ENCODE measurements around the gene SCLT1. TPM values are rescaled to one million over a fixed set of nuclear protein-coding genes. Genes with fewer than 3 reads are reported as not detected.

SCLT1 gene
- total and polyA plus RNA-seq, 2 of the 8 experiments (the other 6 are each of a cell fraction or from before 2014, with no cell fraction given), result 4.8 to 13.1 TPM

GRCh38 chr4:129136433-129136832, 43.1 kb upstream of the SCLT1 start:
- TF ChIP-seq, protein P1, sequence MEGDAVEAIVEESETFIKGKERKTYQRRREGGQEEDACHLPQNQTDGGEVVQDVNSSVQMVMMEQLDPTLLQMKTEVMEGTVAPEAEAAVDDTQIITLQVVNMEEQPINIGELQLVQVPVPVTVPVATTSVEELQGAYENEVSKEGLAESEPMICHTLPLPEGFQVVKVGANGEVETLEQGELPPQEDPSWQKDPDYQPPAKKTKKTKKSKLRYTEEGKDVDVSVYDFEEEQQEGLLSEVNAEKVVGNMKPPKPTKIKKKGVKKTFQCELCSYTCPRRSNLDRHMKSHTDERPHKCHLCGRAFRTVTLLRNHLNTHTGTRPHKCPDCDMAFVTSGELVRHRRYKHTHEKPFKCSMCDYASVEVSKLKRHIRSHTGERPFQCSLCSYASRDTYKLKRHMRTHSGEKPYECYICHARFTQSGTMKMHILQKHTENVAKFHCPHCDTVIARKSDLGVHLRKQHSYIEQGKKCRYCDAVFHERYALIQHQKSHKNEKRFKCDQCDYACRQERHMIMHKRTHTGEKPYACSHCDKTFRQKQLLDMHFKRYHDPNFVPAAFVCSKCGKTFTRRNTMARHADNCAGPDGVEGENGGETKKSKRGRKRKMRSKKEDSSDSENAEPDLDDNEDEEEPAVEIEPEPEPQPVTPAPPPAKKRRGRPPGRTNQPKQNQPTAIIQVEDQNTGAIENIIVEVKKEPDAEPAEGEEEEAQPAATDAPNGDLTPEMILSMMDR (IDR thresholded peaks at IDR 0.05; ENCODE audit: control extremely low read depth in 1 of 3, insufficient read depth in 1 of 3, low read depth in 1 of 3, low read length in 3 of 3), result no peak
- no peak for TF ChIP-seq CREB1 (IDR thresholded peaks at IDR 0.05)
- no peak for TF ChIP-seq ASH2L (IDR thresholded peaks at IDR 0.05; ENCODE audit: low read length)
- no peak for TF ChIP-seq MAX (IDR thresholded peaks at IDR 0.05)
- TF ChIP-seq PHF8 (conservative IDR thresholded peaks at IDR 0.05; ENCODE audit: low read depth, low read length), result no peak
- no peak for TF ChIP-seq CBX8 (IDR thresholded peaks at IDR 0.05; ENCODE audit: borderline replicate concordance, low read depth, low read length)
- no peak for TF ChIP-seq CHD2 (IDR thresholded peaks at IDR 0.05; ENCODE audit: low read length)
- H2BK20ac ChIP-seq (ENCODE audit: low read length), result no peak overlapping the region
- no peak overlapping the region for H3K4me2 ChIP-seq (ENCODE audit: insufficient read depth in 1 of 2, low read depth in 2 of 2, low read length in 2 of 2)
- no peak overlapping the region for H4K8ac ChIP-seq (ENCODE audit: extremely low read depth, insufficient read depth, low read length)
- peaks cover 0 to 3% of the 10 kb centered on the region in 2 experiments; a peak in 1 of 4 replicates for H3K9me3 ChIP-seq (ENCODE audit: insufficient read depth in 2 of 2, low read depth in 1 of 2, low read length in 1 of 2)
- no peak for FAIRE-seq
- 94% methylated on average over 8 of the region's 8 CpGs; no CpG with 5 or more reads in 1 of the 2 experiments for WGBS, 2 experiments (ENCODE audit: extremely low coverage in 1 of 2, insufficient coverage in 1 of 2, insufficient read length in 1 of 2, insufficient replicate concordance in 2 of 2, low coverage in 1 of 2, low lambda C conversion rate in 2 of 2, missing lambda C conversion rate in 1 of 2)
- POLR2A ChIA-PET (ENCODE audit: partially characterized antibody), result no interaction called here
- H3K23me2 ChIP-seq (ENCODE audit: low read depth, low read length), result no peaks in the 10 kb centered on the region
- H2BK120ac ChIP-seq (replicated peaks; ENCODE audit: low read depth, low read length), result no peak overlapping the region
- no peak overlapping the region for H3K9ac ChIP-seq (replicated peaks in 1 of 4; ENCODE audit: extremely low read depth in 1 of 4, low read depth in 3 of 4, low read length in 3 of 4)
- no peaks in the 10 kb centered on the region for H3K27me3 ChIP-seq (replicated peaks in 1 of 4; ENCODE audit: control insufficient read depth in 3 of 4, extremely low read depth in 1 of 4, insufficient read depth in 3 of 4, low read length in 3 of 4)
- H3K18ac ChIP-seq (ENCODE audit: extremely low read depth, low read length), result no peak overlapping the region
- H3K4ac ChIP-seq (replicated peaks; ENCODE audit: insufficient read length, low read depth, low read length), result no peak overlapping the region
- H4K20me1 ChIP-seq (replicated peaks in 1 of 2; ENCODE audit: control insufficient read depth in 1 of 2, insufficient read depth in 2 of 2, low read length in 2 of 2), result no peaks in the 10 kb centered on the region
- H3K4me1 ChIP-seq (replicated peaks in 1 of 4; ENCODE audit: control insufficient read depth in 3 of 4, insufficient read depth in 4 of 4, low read length in 3 of 4), result no peaks in the 10 kb centered on the region
- no peak overlapping the region for H3K27ac ChIP-seq (ENCODE audit: low read depth, low read length)
- no peak overlapping the region for H2AK5ac ChIP-seq (ENCODE audit: low read depth, low read length)
- no peak overlapping the region for H2BK12ac ChIP-seq (ENCODE audit: low read depth, low read length)
- no peak overlapping the region for H4K5ac ChIP-seq (ENCODE audit: insufficient read length, low read depth, low read length)
- no peak overlapping the region for H3K4me3 ChIP-seq (ENCODE audit: extremely low read depth in 1 of 4, insufficient read depth in 2 of 4, low read depth in 3 of 4, low read length in 4 of 4)
- no peak overlapping the region; the same call in 1 of the 2 replicates for H2BK5ac ChIP-seq (ENCODE audit: low read depth, low read length)
- no peak overlapping the region for H4K91ac ChIP-seq (replicated peaks; ENCODE audit: insufficient read length, low read length)
- CTCF ChIA-PET (ENCODE audit: partially characterized antibody), result interaction anchor here (0.6 to 2.0 kb wide), 4 partner anchors 9 to 946 kb away, joined by 3 to 5 read pairs (median 4); no protein-coding TSS in a partner anchor
- H3K56ac ChIP-seq (replicated peaks; ENCODE audit: insufficient read length, low read depth, low read length), result no peak overlapping the region
- no peak overlapping the region for H3K23ac ChIP-seq (ENCODE audit: insufficient read length)
- H3K36me3 ChIP-seq (ENCODE audit: control insufficient read depth in 2 of 4, insufficient read depth in 4 of 4, low read length in 3 of 4), result no peaks in the 10 kb centered on the region
- H3K14ac ChIP-seq (ENCODE audit: insufficient read length), result no peak overlapping the region
- no peak for DNase-seq (ENCODE audit: low read depth in 1 of 2, low spot score in 2 of 2)
- no peak overlapping the region for H2BK15ac ChIP-seq (ENCODE audit: low read length)
- H3K79me2 ChIP-seq (ENCODE audit: control insufficient read depth in 1 of 2, insufficient read depth in 2 of 2, low read length in 2 of 2), result no peaks in the 10 kb centered on the region
- H3K79me1 ChIP-seq (ENCODE audit: low read depth, low read length), result no peaks in the 10 kb centered on the region
- no peak overlapping the region for H2AFZ ChIP-seq (ENCODE audit: low read length)

Measured in H1 (cell line).